Stomach (tissue), 9 donors: ENCODE data around the gene SORCS3. TPM values are rescaled to one million over a fixed set of nuclear protein-coding genes. Genes with fewer than 3 reads are reported as not detected.

ENCODE experiments used
- DNase-seq, 2 donors: peaks; one replicate each; pipeline versions ENCODE4 v3.0.0 to v3.0.0-alpha.2; 2013 to 2019
- H3K27ac ChIP-seq, 5 donors: fragments of 200-600 bp in 4 of 5; sonication (generic) in 4 of 5; one replicate each; pipeline ENCODE4 v1.5.1; 2013 to 2019; ENCODE audit warnings: mild to moderate bottlenecking in 1 of 5, moderate library complexity in 1 of 5
- H3K27me3 ChIP-seq, 3 donors: fragments of 200-600 bp; sonication (generic); one replicate each; pipeline ENCODE4 v1.5.1; 2017 to 2019; ENCODE audit warnings: mixed run types in 1 of 3
- H3K36me3 ChIP-seq, 4 donors: fragments of 200-600 bp; sonication (generic); 1 replicate in 3 of 4; 2 replicates in 1 of 4; pipeline ENCODE4 v1.5.1; 2016 to 2019
- H3K4me1 ChIP-seq, 4 donors: fragments of 200-600 bp; sonication (generic); one replicate each; pipeline ENCODE4 v1.5.1; 2016 to 2019
- H3K4me3 ChIP-seq, 4 donors: fragments of 200-600 bp; sonication (generic) in 3 of 4; one replicate each; pipeline ENCODE4 v1.5.1; 2016 to 2019; ENCODE audit warnings: mild to moderate bottlenecking in 1 of 4
- H3K9me3 ChIP-seq, 4 donors: fragments of 200-600 bp; sonication (generic); one replicate each; pipeline ENCODE4 v1.5.1; 2016 to 2019
- CTCF ChIP-seq, 7 experiments: fragments of 450-650 bp in 4 of 7; fragments of 200-600 bp in 3 of 7; sonication (generic) in 3 of 7; IDR thresholded peaks; one replicate each; pipeline ENCODE4 v1.5.1; 2016 to 2019; ENCODE audit warnings: antibody characterized with exemption in 7 of 7, control low read depth in 2 of 7, mild to moderate bottlenecking in 1 of 7
- EP300 ChIP-seq: sonication (generic); formaldehyde crosslinking; IDR thresholded peaks from one replicate; pipeline ENCODE4 v1.6.1; 2017; ENCODE audit warnings: antibody characterized with exemption
- POLR2A ChIP-seq, 4 donors: fragments of 450-650 bp; IDR thresholded peaks; one replicate each; pipeline ENCODE4 v1.6.1; 2016; ENCODE audit warnings: antibody characterized with exemption in 4 of 4, control low read depth in 2 of 4, mild to moderate bottlenecking in 1 of 4, moderate library complexity in 1 of 4
- POLR2AphosphoS5 ChIP-seq, 3 donors: sonication (generic); formaldehyde crosslinking; IDR thresholded peaks; one replicate each; pipeline ENCODE4 v1.6.1; 2016; ENCODE audit warnings: antibody characterized with exemption in 3 of 3
- WGBS, 5 donors: extraction: QIAGEN DNeasy Blood & Tissue Kit in 3 of 5; methylation state at CpG; one replicate each; pipeline versions ENCODE4 v1.1.5 to v1.1.7; 2013 to 2018; 5-methylcytosine and 5-hydroxymethylcytosine counted together
- intact Hi-C: fragments of 100-400 bp; cut with DNase I; formaldehyde crosslinking; loops from one replicate; pipeline ENCODE4 v1.15.1; 2023; ENCODE audit warnings: low total_unique reads
- polyA plus RNA-seq, 3 donors: library from polyadenylated mRNA; stranded (reverse); fragments of 200-250 nt; gene quantifications; one replicate each; pipeline ENCODE4 v1.2.3, GENCODE V29; 2013
- total RNA-seq, 5 donors: library from RNA; depleted of rRNA; stranded (reverse); fragments of >200 nt; gene quantifications; one replicate each; pipeline versions ENCODE4 v1.1.0 to v1.2.3, GENCODE V29; 2014 to 2016
- donor health status: healthy with polysubstance abuse.
- donor health status: Bipolar disorder and iron deficiency.
- donor health status: healthy.

Gene SORCS3
- total and polyA plus RNA-seq, 8 donors, result 0.06 to 2.6 (median 0.20) TPM; not detected in 4

GRCh38 chr10:105102977-105103376 lies 461.9 kb downstream of the SORCS3 start:
- 53 to 75% (median 71%) methylated on average over 6 of the region's 6 CpGs for WGBS, 5 donors
- Histone ChIP-seq H3K27me3 (no peaks in the 10 kb centered on the region), H3K27ac (no peak overlapping the region), H3K4me1 (no peaks in the 10 kb centered on the region), H3K36me3 (no peaks in the 10 kb centered on the region), H3K9me3 (no peaks in the 10 kb centered on the region), H3K4me3 (no peak overlapping the region)
- DNase-seq, result no peak
- TF ChIP-seq POLR2AphosphoS5 (IDR thresholded peaks at IDR 0.05), result no peak
- TF ChIP-seq CTCF (IDR thresholded peaks at IDR 0.05), result no peak
- no peak for TF ChIP-seq POLR2A (IDR thresholded peaks at IDR 0.05)
- TF ChIP-seq EP300, result no peak
- intact Hi-C loops, result no loop called here

DNA sequence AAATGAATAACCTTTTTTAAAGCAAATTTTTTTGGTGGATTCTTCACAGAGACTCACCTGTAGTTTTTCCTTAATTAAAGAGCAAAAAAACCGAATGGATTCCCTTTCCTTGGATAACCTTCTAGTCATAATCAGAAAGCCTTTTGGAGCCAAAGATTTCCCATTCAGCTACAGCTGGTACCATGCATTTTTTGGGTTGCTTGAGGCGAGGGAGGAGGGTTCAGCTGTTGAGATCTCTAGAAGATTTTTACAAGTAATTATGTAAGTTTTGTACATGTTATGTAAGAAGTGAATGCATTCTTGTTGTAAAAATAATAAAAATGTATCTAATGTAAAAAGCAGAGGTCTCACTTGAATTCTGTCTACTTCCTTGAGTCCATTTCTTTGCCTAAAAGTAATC lies 463.2 kb downstream of the SORCS3 start:
- no peak overlapping the region for H3K27ac ChIP-seq
- H3K4me3 ChIP-seq, result no peak overlapping the region
- intact Hi-C loops, result no loop called here
- no peaks in the 10 kb centered on the region for H3K27me3 ChIP-seq
- DNase-seq, result no peak
- no peaks in the 10 kb centered on the region for H3K9me3 ChIP-seq
- 54 to 68% (median 61%) methylated on average over 2 of the region's 2 CpGs for WGBS, 5 donors
- no peak for TF ChIP-seq CTCF (IDR thresholded peaks at IDR 0.05)
- TF ChIP-seq POLR2A (IDR thresholded peaks at IDR 0.05), result no peak
- no peak for TF ChIP-seq POLR2AphosphoS5 (IDR thresholded peaks at IDR 0.05)
- TF ChIP-seq EP300, result no peak
- H3K36me3 ChIP-seq, result no peaks in the 10 kb centered on the region
- H3K4me1 ChIP-seq, result no peaks in the 10 kb centered on the region

GRCh38 chr10:105109164-105109563 lies 468.1 kb downstream of the SORCS3 start:
- 83 to 98% (median 92%) methylated on average over 1 of the region's 1 CpG for WGBS, 5 donors
- Histone ChIP-seq H3K4me1 (no peaks in the 10 kb centered on the region), H3K9me3 (no peaks in the 10 kb centered on the region), H3K36me3 (no peaks in the 10 kb centered on the region), H3K27me3 (no peaks in the 10 kb centered on the region), H3K4me3 (no peak overlapping the region), H3K27ac (no peak overlapping the region)
- no peak for DNase-seq
- no peak for TF ChIP-seq EP300
- TF ChIP-seq POLR2AphosphoS5 (IDR thresholded peaks at IDR 0.05), result no peak
- TF ChIP-seq POLR2A (IDR thresholded peaks at IDR 0.05), result no peak
- TF ChIP-seq CTCF (IDR thresholded peaks at IDR 0.05), result no peak
- intact Hi-C loops, result no loop called here

DNA sequence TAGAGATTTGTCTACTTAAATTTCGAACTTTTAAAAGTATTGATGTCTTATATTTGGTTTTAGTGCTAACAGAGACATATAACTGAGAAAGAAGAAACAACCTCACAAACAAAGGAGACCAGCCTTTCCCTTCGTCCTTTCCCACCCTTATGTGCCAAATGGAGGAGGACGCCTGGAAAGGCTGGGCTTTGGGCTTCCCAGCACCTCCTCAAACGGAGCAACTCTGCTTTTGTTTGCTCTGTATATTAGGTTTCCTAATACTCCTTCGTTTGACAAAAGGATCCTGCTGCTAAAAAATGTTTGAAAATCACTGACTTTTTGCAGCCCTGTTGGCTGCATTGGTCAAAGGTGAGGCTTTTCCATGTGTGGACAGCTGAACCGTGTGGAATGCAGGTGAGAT lies 471.8 kb downstream of the SORCS3 start:
- no peaks in the 10 kb centered on the region for H3K27me3 ChIP-seq
- no peaks in the 10 kb centered on the region for H3K9me3 ChIP-seq
- no peaks in the 10 kb centered on the region for H3K36me3 ChIP-seq
- no peak for DNase-seq
- 38 to 50% (median 43%) methylated on average over 6 of the region's 6 CpGs for WGBS, 5 donors
- H3K4me1 ChIP-seq, result no peaks in the 10 kb centered on the region
- intact Hi-C loops, result no loop called here
- H3K27ac ChIP-seq, result no peak overlapping the region
- no peak for TF ChIP-seq CTCF (IDR thresholded peaks at IDR 0.05)
- no peak for TF ChIP-seq EP300
- no peak for TF ChIP-seq POLR2A (IDR thresholded peaks at IDR 0.05)
- TF ChIP-seq POLR2AphosphoS5 (IDR thresholded peaks at IDR 0.05), result no peak
- no peak overlapping the region for H3K4me3 ChIP-seq
